Hindlimb muscle (tissue), 1 donor: ENCODE data around the gene LRP1. TPM values are rescaled to one million over a fixed set of nuclear protein-coding genes. Genes with fewer than 3 reads are reported as not detected.

ENCODE experiments used
- DNase-seq: peaks from one replicate; pipeline ENCODE4 v3.0.0-alpha.2; 2013
- polyA plus RNA-seq: library from polyadenylated mRNA; unstranded; fragments of 120-200 nt; gene quantifications from one replicate; pipeline ENCODE4 v1.2.1, GENCODE V29; 2013; ENCODE audit not compliant: insufficient read length

Gene LRP1
- polyA plus RNA-seq, 1 donor, result 130 TPM

- DNase-seq, result no peak
Observed at GRCh38 chr12:57177354-57177753, 49.1 kb downstream of the LRP1 start.

GRCh38 chr12:57178213-57178612 lies 49.9 kb downstream of the LRP1 start:
- DNase-seq, result no peak

- no peak for DNase-seq
Observed at GRCh38 chr12:57179331-57180086, 51.2 kb downstream of the LRP1 start.

GRCh38 chr12:57180321-57180989 lies 52.2 kb downstream of the LRP1 start:
- DNase-seq, result no peak

GRCh38 chr12:57181072-57181471 lies 52.8 kb downstream of the LRP1 start:
- DNase-seq, result no peak

GRCh38 chr12:57181561-57182155 lies 53.4 kb downstream of the LRP1 start:
- DNase-seq, result no peak

- peak; percentile 79 for DNase-seq
Observed at GRCh38 chr12:57182918-57183575, 54.8 kb downstream of the LRP1 start.

GRCh38 chr12:57183939-57184725 lies 55.8 kb downstream of the LRP1 start:
- no peak for DNase-seq

GRCh38 chr12:57185403-57185802 lies 57.1 kb downstream of the LRP1 start:
- no peak for DNase-seq

GRCh38 chr12:57185906-57186508 lies 57.7 kb downstream of the LRP1 start:
- DNase-seq, result no peak

- DNase-seq, result no peak
Observed at GRCh38 chr12:57187222-57188089, 59.2 kb downstream of the LRP1 start.

GRCh38 chr12:57188090-57188425 lies 59.8 kb downstream of the LRP1 start:
- no peak for DNase-seq

GRCh38 chr12:57190037-57190436 lies 61.8 kb downstream of the LRP1 start:
- DNase-seq, result no peak

- no peak for DNase-seq
Observed at GRCh38 chr12:57190821-57191220, 62.5 kb downstream of the LRP1 start.

GRCh38 chr12:57191410-57191809 lies 63.1 kb downstream of the LRP1 start:
- no peak for DNase-seq

- no peak for DNase-seq
Observed at GRCh38 chr12:57192920-57193319, 64.6 kb downstream of the LRP1 start.

GRCh38 chr12:57193706-57194245 lies 65.5 kb downstream of the LRP1 start:
- DNase-seq, result no peak

- DNase-seq, result no peak
Observed at GRCh38 chr12:57194253-57194652, 66.0 kb downstream of the LRP1 start.

- no peak for DNase-seq
Observed at GRCh38 chr12:57195186-57195585, 66.9 kb downstream of the LRP1 start.

GRCh38 chr12:57195611-57196371 lies 67.5 kb downstream of the LRP1 start:
- DNase-seq, result no peak
